Occipital lobe (tissue), 2 donors: ENCODE measurements around the gene PPP2R3C. TPM values are rescaled to one million over a fixed set of nuclear protein-coding genes. Genes with fewer than 3 reads are reported as not detected.
A peak's percentile ranks its signal among the peaks of the same experiment; 100 is the strongest.
"Not testable (repeated sequence)": the region's sequence is repeated elsewhere in the genome, so short reads cannot be mapped to it uniquely, and the experiment has no call there.

ENCODE experiments used
- DNase-seq: peaks from one replicate; lab custom pipeline; 2025; lab: John Stamatoyannopoulos, UW
- total RNA-seq: library from RNA; depleted of rRNA; stranded (reverse); fragments of >200 nt; gene quantifications from one replicate; pipeline ENCODE4 v1.2.3, GENCODE V29; 2014

PPP2R3C gene
- total RNA-seq, result 64.7 TPM

DNA sequence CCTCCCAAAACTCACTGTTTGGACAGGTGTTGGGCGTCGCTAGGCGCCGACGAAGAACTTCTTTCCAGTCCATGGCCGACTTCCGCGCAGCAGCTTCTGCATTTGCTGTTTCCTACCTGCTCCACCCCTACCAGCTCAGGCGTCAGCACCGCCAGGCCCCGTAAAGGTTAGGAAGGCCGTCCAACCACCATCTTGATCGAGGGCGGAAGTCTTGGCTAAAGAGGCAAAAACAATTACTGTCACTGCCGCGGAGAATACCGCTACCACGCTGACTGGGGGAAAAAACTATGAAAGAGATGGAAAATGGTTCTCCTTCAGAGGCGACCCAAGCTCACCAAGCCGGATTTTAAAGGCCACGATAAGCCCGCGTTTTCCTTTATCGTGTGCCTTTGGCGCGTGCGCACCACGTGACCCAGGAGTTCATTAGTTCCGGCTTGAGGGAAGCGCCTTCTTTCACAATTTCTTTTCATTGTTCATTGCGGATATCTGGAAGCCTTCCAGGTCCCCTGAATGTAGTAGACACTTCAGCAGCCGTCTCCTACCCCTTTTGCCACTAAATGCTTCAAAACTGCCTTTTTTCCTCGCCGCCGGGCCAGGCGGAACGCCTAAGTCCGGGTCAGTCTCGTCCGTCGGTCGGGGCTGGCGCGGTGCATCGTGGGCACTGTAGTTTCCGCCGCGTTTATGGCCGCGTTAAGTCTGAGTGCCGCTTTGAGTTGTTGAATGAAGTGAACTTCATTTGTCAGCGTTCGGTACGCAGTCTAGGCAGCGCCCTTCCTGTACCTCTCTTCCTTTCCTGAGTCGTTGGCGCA, at the start of gene PPP2R3C, which contains the start of gene PRORP:
TSS of gene PPP2R3C (minus strand) at position 104 of the 809 bp plus-strand sequence. CDS start at position 73, 31 bp downstream.
TSS of gene PRORP (plus strand) at position 666 of the 809 bp plus-strand sequence. CDS start 694 bp downstream, outside the sequence.
- DNase-seq, result peak; percentile 81

DNA sequence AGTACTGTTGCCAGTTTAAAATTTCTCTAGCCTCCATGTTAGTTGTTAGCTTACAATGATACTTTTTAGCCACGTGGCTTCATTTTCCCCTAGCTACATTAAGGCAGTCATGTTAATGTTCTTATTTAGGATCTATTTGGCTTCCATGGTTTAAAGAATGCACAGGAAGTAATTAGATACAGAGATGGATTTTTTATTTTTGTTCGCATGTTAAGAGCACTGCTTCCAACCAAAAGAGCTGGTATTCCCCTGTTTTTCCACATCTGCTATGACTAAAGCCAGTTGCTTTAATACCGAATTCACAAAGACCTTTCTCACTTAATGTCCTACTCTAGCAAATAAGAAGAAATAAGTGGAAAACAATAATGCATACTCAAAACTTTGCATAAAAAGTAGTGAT, 45.7 kb upstream of the PPP2R3C start:
- DNase-seq, result no peak

- no peak for DNase-seq
Observed at GRCh38 chr14:35164849-35165248, 43.1 kb upstream of the PPP2R3C start.

GRCh38 chr14:35163384-35163783, 41.6 kb upstream of the PPP2R3C start:
- no peak for DNase-seq

- no peak for DNase-seq
Observed at GRCh38 chr14:35161231-35161630, 39.4 kb upstream of the PPP2R3C start.

GRCh38 chr14:35159742-35160409, 38.1 kb upstream of the PPP2R3C start:
- no peak for DNase-seq

- no peak for DNase-seq
Observed at GRCh38 chr14:35158951-35159653, 37.3 kb upstream of the PPP2R3C start.

GRCh38 chr14:35158491-35158890, 36.7 kb upstream of the PPP2R3C start:
- DNase-seq, result no peak

- no peak for DNase-seq
Observed at GRCh38 chr14:35155962-35156361, 34.2 kb upstream of the PPP2R3C start.

DNA sequence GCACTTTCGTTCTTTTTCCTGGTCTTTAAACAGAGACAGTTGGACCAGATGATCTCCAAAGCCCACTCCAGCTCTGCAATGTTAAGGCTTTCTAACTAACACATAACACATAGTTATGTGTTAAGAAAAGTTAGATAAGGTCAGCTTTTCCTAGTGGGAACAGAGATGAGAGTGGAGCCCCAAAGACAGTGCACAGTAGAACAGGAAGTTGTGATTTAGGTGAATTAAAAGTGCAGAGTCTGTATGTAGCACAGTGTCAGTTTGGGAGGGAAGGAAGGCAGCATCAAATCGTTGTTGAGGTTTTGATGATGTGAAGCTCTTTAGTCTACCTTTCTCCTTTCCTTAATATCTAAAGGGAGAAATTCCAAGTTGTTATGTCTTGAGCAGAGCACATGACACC, 32.2 kb upstream of the PPP2R3C start:
- DNase-seq, result no peak

DNA sequence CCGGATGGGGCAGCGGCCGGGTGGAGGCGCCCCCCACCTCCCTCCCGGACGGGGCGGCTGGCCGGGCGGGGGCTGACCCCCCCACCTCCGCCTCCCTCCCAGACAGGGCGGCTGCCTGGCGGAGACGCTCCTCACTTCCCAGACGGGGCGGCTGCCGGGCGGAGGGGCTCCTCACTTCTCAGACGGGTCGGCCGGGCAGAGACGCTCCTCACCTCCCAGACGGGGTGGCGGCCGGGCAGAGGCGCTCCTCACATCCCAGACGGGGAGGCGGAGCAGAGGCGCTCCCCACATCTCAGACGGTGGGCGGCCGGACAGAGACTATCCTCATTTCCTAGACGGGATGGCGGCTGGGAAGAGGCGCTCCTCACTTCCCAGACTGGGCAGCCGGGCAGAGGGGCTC, 30.7 kb upstream of the PPP2R3C start:
- not testable (repeated sequence) for DNase-seq

GRCh38 chr14:35149239-35149638, 27.4 kb upstream of the PPP2R3C start:
- no peak for DNase-seq

DNA sequence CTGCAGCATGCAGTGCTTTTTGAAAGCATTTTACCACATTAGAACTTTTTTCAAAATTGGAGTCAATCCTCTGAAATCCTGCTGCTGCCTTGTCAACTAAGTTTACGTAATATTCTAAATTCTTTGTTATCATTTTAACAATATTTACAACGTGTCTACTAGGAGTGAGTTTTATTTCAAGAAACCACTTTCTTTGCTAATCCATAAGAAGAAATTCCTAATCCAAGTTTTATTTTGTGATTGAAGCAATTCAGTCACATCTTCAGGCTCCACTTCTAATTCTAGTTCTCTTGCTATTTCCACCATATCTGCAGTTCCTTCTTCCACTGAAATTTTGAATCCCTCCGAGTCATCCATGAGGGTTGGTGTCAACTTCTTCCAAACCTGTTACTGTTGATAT, 25.9 kb upstream of the PPP2R3C start:
- no peak for DNase-seq

DNA sequence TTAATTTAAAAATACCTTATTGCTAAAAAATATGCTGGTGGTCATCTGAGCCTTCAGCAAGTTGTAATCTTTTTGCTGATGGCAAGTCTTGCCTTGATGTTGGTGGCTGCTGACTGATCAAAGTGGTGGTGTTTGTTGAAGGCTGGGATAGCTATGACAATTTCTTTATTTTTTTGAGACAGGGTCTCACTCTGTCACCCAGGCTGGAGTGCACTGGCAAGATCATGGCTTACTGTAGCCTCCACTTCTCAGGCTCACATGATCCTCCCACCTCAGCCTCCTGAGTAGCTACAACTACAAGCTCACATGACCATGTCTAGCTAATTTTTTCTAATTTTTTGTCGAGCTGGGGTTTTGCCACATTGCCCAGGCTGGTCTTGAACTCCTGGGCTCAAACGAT, 25.4 kb upstream of the PPP2R3C start:
- no peak for DNase-seq

GRCh38 chr14:35146711-35147149, 24.9 kb upstream of the PPP2R3C start:
- no peak for DNase-seq

GRCh38 chr14:35144029-35144428, 22.2 kb upstream of the PPP2R3C start:
- no peak for DNase-seq

GRCh38 chr14:35140718-35141581, 19.2 kb upstream of the PPP2R3C start:
- DNase-seq, result no peak

DNA sequence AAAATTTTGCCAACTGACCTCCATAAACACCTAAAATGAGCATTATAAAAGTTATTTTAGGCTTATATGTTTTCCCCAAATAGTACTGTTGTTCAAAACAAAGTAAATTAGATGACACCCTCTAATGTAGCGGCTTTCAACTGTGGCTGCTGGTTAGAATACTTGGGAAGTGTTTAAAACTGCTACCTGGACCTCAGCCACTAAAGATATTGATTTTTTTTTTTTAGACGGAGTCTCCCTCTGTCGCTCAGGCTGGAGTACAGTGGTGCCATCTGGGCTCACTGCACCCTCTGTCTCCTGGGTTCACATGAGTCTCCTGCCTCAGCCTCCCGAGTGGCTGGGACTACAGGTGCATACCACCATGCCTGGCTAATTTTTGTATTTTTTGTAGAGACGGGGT, 16.8 kb upstream of the PPP2R3C start:
- DNase-seq, result no peak

GRCh38 chr14:35134329-35135123, 12.7 kb upstream of the PPP2R3C start:
- no peak for DNase-seq
